Subcutaneous abdominal adipose tissue (tissue), 5 donors: ENCODE measurements around the gene DAND5.

Source experiments
- H3K27ac ChIP-seq: one replicate; pipeline ENCODE4 v1.7.0; 2013; ENCODE audit warnings: low read depth, mild to moderate bottlenecking, inconsistent platforms, low read length, moderate library complexity
- H3K27me3 ChIP-seq, 5 donors: one replicate each; pipeline ENCODE4 v1.7.0; 2013; ENCODE audit warnings: low read length in 5 of 5, inconsistent platforms in 1 of 5; ENCODE audit not compliant: control insufficient read depth in 5 of 5, insufficient read depth in 4 of 5
- H3K36me3 ChIP-seq, 5 donors: one replicate each; pipeline ENCODE4 v1.7.0; 2013; ENCODE audit warnings: low read length in 5 of 5; ENCODE audit not compliant: control insufficient read depth in 5 of 5, insufficient read depth in 5 of 5
- H3K4me1 ChIP-seq, 5 donors: one replicate each; pipeline ENCODE4 v1.7.0; 2013; ENCODE audit warnings: low read length in 5 of 5, mild to moderate bottlenecking in 3 of 5, moderate library complexity in 1 of 5; ENCODE audit not compliant: control insufficient read depth in 5 of 5, insufficient read depth in 5 of 5
- H3K4me3 ChIP-seq, 5 donors: one replicate each; pipeline ENCODE4 v1.7.0; 2013; ENCODE audit warnings: low read length in 5 of 5, low read depth in 1 of 5
- H3K9ac ChIP-seq, 5 donors: one replicate each; pipeline ENCODE4 v1.7.0; 2013; ENCODE audit warnings: low read length in 5 of 5, mild to moderate bottlenecking in 4 of 5, moderate library complexity in 3 of 5
- H3K9me3 ChIP-seq, 5 donors: one replicate each; pipeline ENCODE4 v1.7.0; 2013; ENCODE audit warnings: low read length in 5 of 5; ENCODE audit not compliant: control insufficient read depth in 5 of 5
- donor health status: healthy.
- donor health status: healthy.
- donor health status: healthy.
- donor health status: healthy.
- donor health status: healthy.

The DAND5 gene

GRCh38 chr19:12997967-12998940 is 28.9 kb downstream of the DAND5 start:
- peaks cover 0 to 11% (median 5%) of the 10 kb centered on the region in 5 donors for H3K36me3 ChIP-seq
- no peaks in the 10 kb centered on the region for H3K9me3 ChIP-seq
- H3K4me1 ChIP-seq: peaks cover 20 to 73% (median 58%) of the 10 kb centered on the region in 5 donors
- H3K9ac ChIP-seq: peak overlapping the region; percentile 21 to 88 (median 56)
- peak overlapping the region in 4 of 5 donors; percentile 78 to 94 (median 90) for H3K4me3 ChIP-seq
- no peaks in the 10 kb centered on the region for H3K27me3 ChIP-seq
- peak overlapping the region; percentile 90 for H3K27ac ChIP-seq

DNA sequence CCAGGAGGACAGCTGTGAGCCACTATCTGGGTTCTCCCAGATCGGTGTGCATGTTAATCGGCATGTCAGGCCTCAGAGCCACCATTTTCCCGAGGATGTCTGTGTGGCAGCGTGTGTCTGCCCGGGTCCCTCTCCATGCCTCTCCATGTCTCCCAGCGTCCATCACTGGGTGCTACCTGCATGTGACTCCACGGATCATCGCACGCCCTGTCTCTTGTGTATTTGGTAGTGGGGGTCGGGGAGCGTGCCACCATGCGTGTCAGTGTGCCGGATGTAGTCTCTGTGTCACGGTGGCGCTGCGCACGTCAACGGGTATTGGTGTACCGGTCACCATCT is 31.8 kb downstream of the DAND5 start:
- Histone ChIP-seq H3K4me1 (peaks cover 19 to 90% (median 87%) of the 10 kb centered on the region in 5 donors), H3K27me3 (no peaks in the 10 kb centered on the region), H3K36me3 (peaks cover 0 to 12% (median 5%) of the 10 kb centered on the region in 5 donors), H3K9me3 (no peaks in the 10 kb centered on the region), H3K4me3 (peak overlapping the region in 4 of 5 donors; percentile 17 to 52 (median 42)), H3K27ac (peak overlapping the region; percentile 90), H3K9ac (peak overlapping the region in 3 of 5 donors; percentile 33 to 66 (median 51))

- Histone ChIP-seq H3K4me1 (peaks cover 19 to 92% (median 91%) of the 10 kb centered on the region in 5 donors), H3K4me3 (peak overlapping the region; percentile 35 to 52 (median 44)), H3K9ac (peak overlapping the region in 3 of 5 donors; percentile 51 to 66 (median 58)), H3K27me3 (no peaks in the 10 kb centered on the region), H3K9me3 (no peaks in the 10 kb centered on the region), H3K36me3 (peaks cover 0 to 12% (median 5%) of the 10 kb centered on the region in 5 donors), H3K27ac (peak overlapping the region; percentile 90)
Measured at GRCh38 chr19:13001502-13002165, 32.3 kb downstream of the DAND5 start.

DNA sequence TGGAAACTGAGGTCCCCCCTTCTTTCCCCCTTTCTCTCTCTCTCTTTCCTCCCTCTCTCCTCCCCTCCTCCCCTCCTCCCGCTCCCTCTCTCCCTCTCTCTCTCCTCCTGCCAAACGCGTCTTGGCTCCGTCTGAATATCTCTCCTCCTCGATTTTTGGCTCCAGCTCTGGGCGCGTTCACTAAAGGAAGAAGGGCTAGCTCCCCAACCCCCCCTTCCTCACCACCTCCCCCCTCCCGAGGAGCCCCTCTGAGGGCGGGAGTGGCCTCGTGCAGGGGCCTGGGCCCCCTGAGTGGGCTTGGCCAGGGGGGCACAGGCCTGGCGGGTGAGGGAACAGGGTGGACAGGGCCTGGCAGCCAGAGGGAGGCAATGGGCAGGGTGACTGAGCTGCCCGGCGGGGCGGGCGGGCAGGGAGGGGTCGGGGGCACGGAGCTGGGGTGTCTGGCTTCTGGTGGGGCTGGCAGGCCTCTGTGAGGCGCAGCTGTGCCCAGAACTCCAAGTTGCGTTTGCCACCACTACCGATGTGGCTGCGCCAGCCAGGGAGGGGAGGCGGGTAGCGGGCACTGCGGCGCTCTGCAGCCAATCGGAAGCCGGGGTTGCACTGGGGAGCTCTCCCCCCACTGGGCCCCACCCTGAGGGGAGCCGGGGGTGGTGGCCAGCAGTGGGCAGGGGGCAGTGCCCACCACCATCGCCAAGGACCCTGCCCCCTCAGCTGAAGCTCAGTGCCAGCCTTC is 33.0 kb downstream of the DAND5 start:
- H3K4me1 ChIP-seq: peaks cover 14 to 92% (median 91%) of the 10 kb centered on the region in 5 donors
- peak overlapping the region; percentile 27 to 52 (median 45) for H3K4me3 ChIP-seq
- peak overlapping the region in 2 of 5 donors; percentile 58 to 66 for H3K9ac ChIP-seq
- peaks cover 0 to 12% (median 5%) of the 10 kb centered on the region in 5 donors for H3K36me3 ChIP-seq
- peak overlapping the region; percentile 90 for H3K27ac ChIP-seq
- no peaks in the 10 kb centered on the region for H3K27me3 ChIP-seq
- no peaks in the 10 kb centered on the region for H3K9me3 ChIP-seq

DNA sequence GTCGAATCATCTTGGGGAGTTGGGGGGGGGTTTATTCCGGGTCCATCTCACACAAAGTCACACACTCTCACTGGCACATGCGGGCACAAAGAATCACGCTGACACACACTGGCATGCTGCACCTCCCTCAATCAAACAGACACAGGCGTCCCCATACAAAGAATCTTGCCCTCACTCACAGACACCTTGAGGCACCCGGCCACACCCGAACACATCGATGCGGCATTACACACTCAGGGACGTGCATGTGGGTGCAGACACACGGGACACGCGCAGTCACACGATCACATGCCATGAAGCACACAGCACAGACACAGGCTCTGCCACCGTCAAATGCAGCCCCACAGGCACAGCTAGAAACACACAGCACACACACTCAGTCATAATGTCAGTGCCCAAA is 33.7 kb downstream of the DAND5 start:
- H3K9ac ChIP-seq: peak overlapping the region in 1 of 5 donors; percentile 48
- no peaks in the 10 kb centered on the region for H3K9me3 ChIP-seq
- H3K27ac ChIP-seq: peak overlapping the region; percentile 90
- peak overlapping the region in 2 of 5 donors; percentile 11 to 45 for H3K4me3 ChIP-seq
- H3K4me1 ChIP-seq: peaks cover 12 to 91% (median 90%) of the 10 kb centered on the region in 5 donors
- peaks cover 0 to 12% (median 5%) of the 10 kb centered on the region in 5 donors for H3K36me3 ChIP-seq
- no peaks in the 10 kb centered on the region for H3K27me3 ChIP-seq

DNA sequence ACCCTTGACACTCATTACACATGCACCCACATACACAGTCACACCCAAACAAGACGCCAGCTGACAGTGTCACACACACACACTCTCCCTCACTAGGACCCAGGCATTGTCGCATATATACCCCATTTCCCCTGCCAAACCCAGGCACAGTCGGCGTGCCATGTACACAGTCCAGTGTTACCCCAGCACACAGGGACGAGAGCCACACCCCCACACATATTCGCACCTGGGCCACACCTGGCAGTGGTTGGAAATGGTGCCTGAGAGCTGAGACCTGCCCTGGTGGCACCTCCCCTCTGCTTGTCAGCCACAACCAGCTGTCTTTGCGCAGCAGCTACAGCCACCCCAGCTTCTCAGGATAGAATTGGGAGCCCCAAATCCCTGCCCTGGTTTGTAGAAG is 34.9 kb downstream of the DAND5 start:
- H3K27ac ChIP-seq: peak overlapping the region; percentile 90
- no peaks in the 10 kb centered on the region for H3K27me3 ChIP-seq
- no peak overlapping the region for H3K9ac ChIP-seq

DNA sequence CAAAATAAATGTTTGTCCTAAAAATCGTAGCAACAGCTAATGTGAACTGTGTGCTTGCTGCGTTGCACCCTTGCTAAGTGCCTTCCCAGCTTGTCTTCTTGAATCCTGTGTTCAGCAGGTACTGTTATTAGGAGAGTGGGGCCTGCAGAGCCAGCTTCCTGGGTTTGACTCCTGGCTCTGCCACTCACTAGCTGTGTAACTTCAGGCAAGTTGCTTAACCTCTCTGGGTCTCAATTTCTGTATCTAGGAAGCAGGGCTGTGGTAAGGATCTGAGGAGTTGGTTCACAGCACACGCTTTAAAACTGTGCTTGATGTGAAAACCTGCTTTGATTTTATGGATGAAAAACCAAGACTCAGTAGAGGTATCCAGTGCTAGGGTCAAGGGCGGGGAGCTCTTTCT is 35.9 kb downstream of the DAND5 start:
- Histone ChIP-seq H3K9me3 (no peaks in the 10 kb centered on the region), H3K27ac (peak overlapping the region; percentile 90), H3K4me3 (no peak overlapping the region), H3K4me1 (peaks cover 19 to 99% (median 93%) of the 10 kb centered on the region in 5 donors), H3K27me3 (peaks cover 0 to 3% (median 0%) of the 10 kb centered on the region in 5 donors), H3K9ac (peak overlapping the region in 1 of 5 donors; percentile 9), H3K36me3 (peaks cover 0 to 8% (median 7%) of the 10 kb centered on the region in 5 donors)

More for the DNA sequence above, 34.9 kb downstream of the DAND5 start:
- H3K4me3 ChIP-seq: no peak overlapping the region
- peaks cover 0 to 11% (median 10%) of the 10 kb centered on the region in 5 donors for H3K36me3 ChIP-seq
- no peaks in the 10 kb centered on the region for H3K9me3 ChIP-seq
- peaks cover 15 to 95% (median 93%) of the 10 kb centered on the region in 5 donors for H3K4me1 ChIP-seq

GRCh38 chr19:13005861-13006370 is 36.5 kb downstream of the DAND5 start:
- Histone ChIP-seq H3K9ac (peak overlapping the region in 1 of 5 donors; percentile 9), H3K4me3 (no peak overlapping the region), H3K36me3 (peaks cover 0 to 8% (median 7%) of the 10 kb centered on the region in 5 donors), H3K4me1 (peaks cover 21 to 99% (median 94%) of the 10 kb centered on the region in 5 donors), H3K27ac (peak overlapping the region; percentile 90), H3K9me3 (no peaks in the 10 kb centered on the region), H3K27me3 (peaks cover 0 to 3% (median 0%) of the 10 kb centered on the region in 5 donors)
